HG03135 (cell line): ENCODE results near the gene RABGGTA.
A peak's percentile ranks its signal among the peaks of the same experiment; 100 is the strongest.

Experiments used
- ATAC-seq: cut with Tn5 transposase; IDR thresholded peaks from one replicate; pipeline ENCODE4 v1.9.1; 2021; ENCODE audit warnings: mild to moderate bottlenecking, moderate library complexity; ENCODE audit not compliant: unreplicated experiment

RABGGTA gene

GRCh38 chr14:24271134-24271833, at the start of gene RABGGTA:
Gene RABGGTA (minus strand): TSS chr14:24271597. CDS start chr14:24271115, 482 bp downstream.
- ATAC-seq, result peak; percentile 88

GRCh38 chr14:24317141-24317928, 45.9 kb upstream of the RABGGTA start:
- ATAC-seq, result no peak

- ATAC-seq, result no peak
Observed at GRCh38 chr14:24316597-24316950, 45.2 kb upstream of the RABGGTA start.

GRCh38 chr14:24315807-24316596, 44.6 kb upstream of the RABGGTA start:
- no peak for ATAC-seq

GRCh38 chr14:24315243-24315806, 43.9 kb upstream of the RABGGTA start:
- ATAC-seq, result no peak

GRCh38 chr14:24314377-24315193, 43.2 kb upstream of the RABGGTA start:
- ATAC-seq, result no peak

GRCh38 chr14:24313913-24314312, 42.5 kb upstream of the RABGGTA start:
- ATAC-seq, result no peak

- no peak for ATAC-seq
Observed at GRCh38 chr14:24312736-24313507, 41.5 kb upstream of the RABGGTA start.

- ATAC-seq, result no peak
Observed at GRCh38 chr14:24311837-24312615, 40.6 kb upstream of the RABGGTA start.

- ATAC-seq, result peak; percentile 68
Observed at GRCh38 chr14:24310646-24311604, 39.5 kb upstream of the RABGGTA start, which contains the start of gene LTB4R. Gene LTB4R (plus strand): TSS chr14:24311502. CDS start chr14:24315652, 4,150 bp downstream.

- no peak for ATAC-seq
Observed at GRCh38 chr14:24310265-24310645, 38.9 kb upstream of the RABGGTA start.

GRCh38 chr14:24309538-24310264, 38.3 kb upstream of the RABGGTA start, which contains the start of gene LTB4R2:
Gene LTB4R2 (plus strand): TSS chr14:24310140. CDS start chr14:24310665, 525 bp downstream.
- no peak for ATAC-seq

- ATAC-seq, result no peak
Observed at GRCh38 chr14:24308342-24309124, 37.1 kb upstream of the RABGGTA start.

- no peak for ATAC-seq
Observed at GRCh38 chr14:24307575-24308341, 36.4 kb upstream of the RABGGTA start, which contains the start of gene CIDEB. Gene CIDEB (minus strand): TSS chr14:24307977. CDS start chr14:24307858, 119 bp downstream.

GRCh38 chr14:24307156-24307574, 35.8 kb upstream of the RABGGTA start:
- no peak for ATAC-seq
